HG02981 (cell line): ENCODE measurements around the gene RAN.

Experiments
- ATAC-seq: cut with Tn5 transposase; IDR thresholded peaks from one replicate; pipeline ENCODE4 v1.9.1; 2021; ENCODE audit warnings: mild to moderate bottlenecking, moderate library complexity; ENCODE audit not compliant: unreplicated experiment

RAN gene

GRCh38 chr12:130925666-130926015 lies 53.8 kb downstream of the RAN start:
- no peak for ATAC-seq
